ENCODE data around the gene CUL3.

The CUL3 gene

GRCh38 chr2:224580248-224580647 lies 4.9 kb downstream of the CUL3 start:
- no peak for DNase-seq (ENCODE audit: low read depth)

GRCh38 chr2:224579411-224579810 lies 5.8 kb downstream of the CUL3 start:
- no peak for DNase-seq (ENCODE audit: low read depth)

GRCh38 chr2:224577541-224577940 lies 7.6 kb downstream of the CUL3 start:
- DNase-seq (ENCODE audit: low read depth) = no peak

- no peak for DNase-seq (ENCODE audit: low read depth)
Observed at GRCh38 chr2:224576088-224576715, 9.0 kb downstream of the CUL3 start.

- DNase-seq (ENCODE audit: low read depth) = no peak
Observed at GRCh38 chr2:224574423-224575084, 10.6 kb downstream of the CUL3 start.

- DNase-seq (ENCODE audit: low read depth) = no peak
Observed at GRCh38 chr2:224573724-224574123, 11.4 kb downstream of the CUL3 start.

- DNase-seq (ENCODE audit: low read depth) = no peak
Observed at GRCh38 chr2:224572338-224572737, 12.8 kb downstream of the CUL3 start.

GRCh38 chr2:224570328-224570993 lies 14.7 kb downstream of the CUL3 start:
- DNase-seq (ENCODE audit: low read depth) = no peak

- no peak for DNase-seq (ENCODE audit: low read depth)
Observed at GRCh38 chr2:224569654-224570053, 15.5 kb downstream of the CUL3 start.

- DNase-seq (ENCODE audit: low read depth) = no peak
Observed at GRCh38 chr2:224565452-224566035, 19.6 kb downstream of the CUL3 start.

- DNase-seq (ENCODE audit: low read depth) = no peak
Observed at GRCh38 chr2:224563537-224563936, 21.6 kb downstream of the CUL3 start.

GRCh38 chr2:224562831-224563230 lies 22.3 kb downstream of the CUL3 start:
- no peak for DNase-seq (ENCODE audit: low read depth)

GRCh38 chr2:224561234-224562005 lies 23.7 kb downstream of the CUL3 start:
- no peak for DNase-seq (ENCODE audit: low read depth)

GRCh38 chr2:224560549-224560948 lies 24.6 kb downstream of the CUL3 start:
- DNase-seq (ENCODE audit: low read depth) = no peak

GRCh38 chr2:224557610-224558009 lies 27.6 kb downstream of the CUL3 start:
- no peak for DNase-seq (ENCODE audit: low read depth)

GRCh38 chr2:224556381-224556780 lies 28.8 kb downstream of the CUL3 start:
- no peak for DNase-seq (ENCODE audit: low read depth)

- no peak for DNase-seq (ENCODE audit: low read depth)
Observed at GRCh38 chr2:224555823-224556366, 29.3 kb downstream of the CUL3 start.

- DNase-seq (ENCODE audit: low read depth) = no peak
Observed at GRCh38 chr2:224552771-224553170, 32.4 kb downstream of the CUL3 start.

GRCh38 chr2:224551693-224552092 lies 33.5 kb downstream of the CUL3 start:
- no peak for DNase-seq (ENCODE audit: low read depth)

GRCh38 chr2:224546926-224547325 lies 38.2 kb downstream of the CUL3 start:
- DNase-seq (ENCODE audit: low read depth) = no peak

- no peak for DNase-seq (ENCODE audit: low read depth)
Observed at GRCh38 chr2:224545884-224546644, 39.1 kb downstream of the CUL3 start.

All from stimulated activated CD8-positive, alpha-beta memory T cell treated with anti-CD3 and anti-CD28 coated beads, Interleukin-15, amount 100 ng/mL, for 24 hours (primary cell).